HG03064 (cell line): ENCODE results near the gene BLNK.

Experiments used
- ATAC-seq: cut with Tn5 transposase; IDR thresholded peaks from one replicate; pipeline ENCODE4 v1.9.1; 2021; ENCODE audit warnings: low read depth; ENCODE audit not compliant: unreplicated experiment

BLNK gene

DNA sequence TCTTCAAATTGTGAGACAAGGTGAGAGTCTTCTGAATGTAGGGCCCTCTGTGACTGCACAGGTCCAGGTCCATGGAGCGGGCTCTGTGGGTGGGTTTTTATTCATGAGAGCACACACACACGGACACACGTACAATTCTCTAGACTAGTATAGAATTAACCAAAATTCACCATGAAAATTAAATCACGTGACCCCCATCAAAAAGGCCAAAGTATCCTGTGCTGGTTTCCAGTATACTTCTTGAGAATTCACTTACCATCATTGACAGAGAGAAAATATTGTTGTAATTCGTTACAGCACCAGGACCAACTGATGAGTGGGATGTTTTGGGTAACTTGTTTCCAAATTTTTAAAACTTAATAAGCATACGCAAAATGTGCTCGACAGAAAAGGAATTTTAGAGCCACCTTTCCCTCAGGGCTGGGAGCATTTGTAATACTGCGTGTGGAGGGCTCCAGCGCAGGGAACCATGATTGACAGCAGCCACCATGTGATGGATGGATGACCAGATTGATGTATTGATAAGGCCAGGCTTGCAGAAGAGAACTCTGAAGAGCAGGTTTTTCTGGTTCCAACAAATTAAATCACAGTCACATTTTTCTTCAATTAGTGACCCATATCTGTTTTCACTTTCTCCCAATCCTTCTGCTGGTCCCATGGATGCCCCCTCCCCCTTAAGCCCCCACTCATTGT lies 18.0 kb upstream of the BLNK start:
- no peak for ATAC-seq

DNA sequence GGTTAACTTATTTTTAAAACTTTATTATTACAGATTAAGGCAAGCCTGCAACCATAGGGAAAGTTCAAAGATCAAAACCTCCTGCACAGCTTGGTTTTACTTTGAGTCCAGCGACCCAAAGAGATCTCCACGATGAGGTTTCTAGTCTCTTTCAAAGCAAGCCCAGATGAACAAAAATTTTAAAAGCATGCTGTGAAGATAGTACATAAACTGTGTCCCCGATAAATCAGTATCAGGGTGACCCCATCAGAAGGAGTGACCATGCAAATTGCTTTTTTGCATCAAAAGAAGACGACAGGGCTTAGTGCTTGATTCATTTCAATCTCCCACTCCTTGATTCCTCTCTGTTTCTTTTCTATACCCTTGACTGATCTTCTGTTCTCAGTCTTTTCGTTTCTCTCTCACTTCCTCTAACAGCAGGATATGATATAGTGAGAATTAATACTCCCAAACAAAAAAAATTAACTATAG lies 16.8 kb upstream of the BLNK start:
- peak; percentile 51 for ATAC-seq

DNA sequence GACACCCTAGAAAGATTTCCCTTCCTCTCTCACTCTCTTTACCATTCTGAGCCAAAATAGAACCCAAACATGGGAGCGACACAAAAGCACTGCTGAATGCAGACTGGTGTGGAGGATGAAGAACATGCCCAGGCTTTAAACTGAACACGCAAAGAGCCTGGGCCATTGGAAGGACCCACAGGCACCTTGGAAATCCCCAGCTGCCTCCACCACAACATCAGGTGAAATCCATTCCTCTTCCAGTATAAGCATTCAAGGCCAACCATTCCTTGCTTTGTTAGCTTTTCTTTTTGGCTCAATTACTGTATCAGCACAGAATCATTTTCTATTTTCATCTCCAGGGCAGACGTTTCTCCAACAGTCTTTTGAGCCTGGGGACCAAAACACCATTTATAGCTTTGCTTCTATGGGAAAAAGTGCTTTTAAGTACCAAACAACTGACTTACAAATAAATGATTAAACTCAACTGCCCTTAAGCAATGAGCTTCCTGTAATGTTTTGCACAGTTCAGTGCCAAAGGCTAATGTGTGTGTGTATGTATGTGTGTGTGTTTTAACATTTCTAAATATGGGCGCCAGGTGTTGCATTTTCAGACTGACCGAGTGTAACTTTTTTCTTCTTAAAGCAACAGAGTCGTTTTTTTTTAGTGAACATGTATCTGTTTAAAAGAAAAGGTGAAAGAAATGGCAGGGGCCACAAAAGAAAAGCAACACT lies 16.2 kb upstream of the BLNK start:
- peak; percentile 62 for ATAC-seq

DNA sequence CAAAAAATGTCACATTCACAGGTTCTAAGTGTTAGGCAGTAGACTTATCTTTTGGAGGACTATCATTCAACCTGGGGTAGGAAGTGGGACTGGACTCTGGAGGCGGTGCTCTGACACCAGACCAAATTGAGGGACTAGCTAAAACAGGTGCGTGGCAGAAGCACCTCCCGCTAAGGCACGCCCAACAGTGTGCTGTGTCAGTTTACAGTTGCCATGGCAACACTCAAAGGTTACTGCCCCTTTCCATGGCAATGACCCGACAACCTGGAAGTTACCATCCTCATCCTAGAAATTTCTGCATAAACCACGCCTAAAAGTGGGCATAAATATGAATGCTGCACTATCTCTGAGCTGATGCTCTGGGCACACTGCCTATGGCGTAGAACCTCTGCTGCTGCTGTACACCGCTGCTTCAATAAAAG lies 14.0 kb upstream of the BLNK start:
- ATAC-seq: no peak

DNA sequence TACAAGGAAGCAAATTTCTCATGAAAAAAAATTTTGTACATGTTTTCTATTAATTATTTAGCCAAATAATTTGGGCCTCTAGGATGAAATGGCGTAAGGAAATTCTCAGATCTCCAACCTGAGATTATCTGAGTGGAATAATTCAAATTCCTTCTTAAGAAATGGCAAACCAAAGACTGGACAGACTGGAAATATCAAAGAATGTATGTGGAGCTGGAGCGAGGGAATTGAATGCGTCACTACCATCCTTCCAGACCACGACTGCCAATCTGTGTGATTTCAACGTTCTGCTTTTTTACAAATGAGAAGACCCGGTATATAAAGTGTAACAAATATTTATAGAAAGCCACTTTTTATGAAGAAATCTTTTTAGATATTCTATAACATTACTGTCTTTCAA lies 12.4 kb upstream of the BLNK start:
- ATAC-seq: no peak

DNA sequence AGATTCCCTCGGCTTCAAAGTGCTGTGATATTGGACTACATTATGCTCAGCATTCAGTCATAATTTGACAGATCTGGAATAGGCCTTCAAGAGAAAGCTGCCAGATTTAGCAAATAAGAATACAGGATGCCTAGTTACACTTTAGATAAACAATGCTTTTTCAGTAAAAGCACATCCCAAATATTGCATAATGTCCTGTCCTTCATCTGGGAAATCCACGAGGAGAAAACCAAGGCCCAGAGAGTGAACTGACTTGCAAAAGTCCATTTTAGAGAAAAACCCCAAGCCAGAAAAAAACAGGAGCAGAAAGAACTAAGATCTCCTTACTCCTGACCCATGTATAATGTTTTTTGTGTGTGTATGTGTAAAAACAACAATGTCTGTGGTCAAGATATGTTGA lies 12.0 kb upstream of the BLNK start:
- ATAC-seq: no peak

DNA sequence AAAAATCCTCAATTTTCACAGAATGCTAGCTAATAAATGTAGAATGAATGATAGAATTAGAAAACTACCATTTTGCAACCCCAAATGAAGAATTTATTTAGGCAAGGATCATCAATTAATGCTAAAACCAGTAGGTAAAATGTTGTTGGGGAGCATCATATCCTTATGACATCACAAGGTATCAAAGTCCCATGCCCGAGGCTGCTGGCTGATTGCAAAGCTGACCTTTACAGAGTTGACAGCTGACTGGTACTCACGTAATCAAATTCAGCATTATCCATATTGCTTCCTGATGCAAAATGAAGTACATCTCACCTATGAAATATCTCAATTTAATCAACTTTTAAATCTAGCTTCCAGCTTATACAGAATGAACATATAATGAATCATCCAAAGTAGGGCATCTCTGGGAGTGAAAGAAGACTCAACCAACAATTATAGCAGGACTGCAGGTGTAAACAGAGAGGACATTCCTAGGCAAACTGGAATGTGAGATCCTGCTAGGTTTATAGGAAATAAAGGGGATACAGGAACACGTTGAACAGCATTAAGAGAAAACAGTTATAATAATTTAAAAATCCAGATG lies 10.2 kb upstream of the BLNK start:
- ATAC-seq: no peak

DNA sequence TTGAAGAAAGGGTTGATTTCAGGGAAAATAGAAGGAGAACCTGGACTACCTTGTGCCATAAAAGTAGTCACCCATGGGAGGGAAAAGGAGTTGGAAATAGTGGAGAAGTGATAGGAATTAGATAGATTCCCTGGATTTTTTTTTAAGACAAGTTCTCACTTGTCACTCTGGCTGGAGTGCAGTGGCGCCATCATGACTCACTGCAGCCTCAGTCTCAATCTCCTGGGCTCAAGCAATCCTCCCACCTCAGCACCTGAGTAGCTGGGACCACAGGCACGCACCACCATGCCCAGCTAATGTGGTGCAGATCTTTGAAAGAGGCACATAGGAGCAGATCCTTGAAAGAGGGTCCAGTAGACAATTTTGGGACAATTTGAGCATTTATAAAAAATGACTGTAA lies 9.5 kb upstream of the BLNK start:
- ATAC-seq: no peak

DNA sequence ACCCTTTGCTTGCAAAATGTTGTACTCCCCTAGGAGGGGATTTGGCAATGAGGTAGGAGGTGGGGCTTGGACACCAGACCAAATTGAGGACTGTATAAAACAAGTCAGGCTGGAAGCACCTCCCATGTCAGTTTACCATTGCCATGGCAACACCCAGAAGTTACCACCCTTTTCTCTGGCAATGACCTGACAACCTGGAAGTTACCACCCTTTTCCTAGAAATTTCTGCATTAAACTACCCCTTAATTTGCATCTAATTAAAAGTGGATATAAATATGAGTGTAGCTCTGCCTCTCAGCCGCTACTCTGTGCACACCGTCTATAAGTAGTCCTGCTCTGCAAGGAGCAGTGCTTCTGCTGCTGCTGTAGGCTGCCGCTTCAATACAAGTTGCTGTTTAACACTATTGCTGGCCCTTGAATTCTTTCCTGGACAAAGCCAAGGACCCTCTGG lies 7.8 kb upstream of the BLNK start:
- ATAC-seq: no peak

DNA sequence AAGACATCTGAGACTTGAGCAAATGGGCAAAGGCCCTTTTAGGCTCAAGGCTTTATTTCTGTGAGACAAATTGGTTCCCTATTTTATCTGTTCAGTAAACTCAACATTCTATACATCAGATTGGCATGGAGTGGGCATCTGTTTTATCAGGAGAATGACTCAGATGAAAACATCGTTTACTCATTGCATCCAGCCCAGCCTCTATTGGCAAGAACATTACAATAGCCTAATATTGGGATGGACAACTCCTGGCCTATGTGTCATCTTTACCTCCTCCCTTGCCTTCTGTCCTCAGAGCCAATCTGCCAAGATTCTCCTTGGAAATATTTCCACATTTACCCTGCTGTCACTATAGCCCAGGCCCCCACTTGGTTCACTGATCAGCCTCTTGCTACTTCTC lies 5.5 kb upstream of the BLNK start:
- ATAC-seq: no peak

DNA sequence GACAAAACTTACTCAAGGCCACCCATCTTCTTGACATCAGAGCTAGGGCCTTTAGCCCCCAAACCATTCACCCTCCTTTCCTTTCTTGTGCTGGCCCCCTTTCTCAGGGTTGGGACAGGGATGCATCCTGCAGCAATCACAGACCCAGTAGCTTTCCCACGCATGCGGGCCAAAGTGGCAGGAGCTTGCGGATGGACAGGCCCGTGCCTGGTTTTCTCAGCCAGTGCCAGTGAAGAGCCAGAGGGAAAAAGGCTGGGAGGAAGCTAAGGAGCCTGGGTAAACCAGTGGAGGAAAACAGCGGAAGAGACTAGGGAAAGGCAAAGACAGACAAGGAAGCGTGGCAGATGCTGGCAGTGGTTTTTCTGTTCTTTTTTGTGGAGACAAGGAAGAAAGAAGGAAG lies 5.1 kb upstream of the BLNK start:
- no peak for ATAC-seq

DNA sequence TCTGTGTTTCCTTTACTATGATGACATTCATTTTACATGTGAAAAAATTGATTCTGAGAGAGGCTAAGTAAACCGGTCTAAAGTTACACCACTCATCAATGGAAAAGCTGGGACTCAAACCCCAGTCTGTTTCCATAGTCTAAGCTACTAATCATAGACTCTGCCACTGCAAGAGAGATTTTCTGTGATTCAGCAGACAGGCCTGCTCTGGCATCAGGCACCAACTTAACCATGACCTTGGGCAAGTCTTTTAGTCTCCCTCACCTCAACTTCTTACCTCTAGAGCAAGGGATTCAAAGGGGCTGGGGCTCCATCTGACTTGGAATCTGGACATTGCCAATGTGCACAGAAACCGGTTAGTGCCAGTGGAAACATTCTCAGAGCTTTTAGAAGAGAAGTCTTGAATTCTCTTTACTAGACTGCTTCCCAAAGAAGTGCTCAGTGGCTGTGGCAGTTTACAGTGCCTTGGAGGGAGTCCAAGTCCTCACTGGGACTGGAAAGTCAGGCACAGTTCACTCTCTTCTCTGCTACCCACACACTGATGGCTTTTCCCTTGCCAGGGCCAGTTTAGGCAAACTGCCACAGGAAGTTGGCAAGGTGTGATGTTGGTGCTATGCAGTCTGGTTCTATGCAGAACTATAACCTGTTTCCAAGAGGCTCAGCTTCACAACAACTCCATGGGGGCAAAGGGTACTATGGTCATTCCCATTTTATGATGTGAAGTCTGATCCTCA lies 4.5 kb upstream of the BLNK start:
- ATAC-seq: no peak

DNA sequence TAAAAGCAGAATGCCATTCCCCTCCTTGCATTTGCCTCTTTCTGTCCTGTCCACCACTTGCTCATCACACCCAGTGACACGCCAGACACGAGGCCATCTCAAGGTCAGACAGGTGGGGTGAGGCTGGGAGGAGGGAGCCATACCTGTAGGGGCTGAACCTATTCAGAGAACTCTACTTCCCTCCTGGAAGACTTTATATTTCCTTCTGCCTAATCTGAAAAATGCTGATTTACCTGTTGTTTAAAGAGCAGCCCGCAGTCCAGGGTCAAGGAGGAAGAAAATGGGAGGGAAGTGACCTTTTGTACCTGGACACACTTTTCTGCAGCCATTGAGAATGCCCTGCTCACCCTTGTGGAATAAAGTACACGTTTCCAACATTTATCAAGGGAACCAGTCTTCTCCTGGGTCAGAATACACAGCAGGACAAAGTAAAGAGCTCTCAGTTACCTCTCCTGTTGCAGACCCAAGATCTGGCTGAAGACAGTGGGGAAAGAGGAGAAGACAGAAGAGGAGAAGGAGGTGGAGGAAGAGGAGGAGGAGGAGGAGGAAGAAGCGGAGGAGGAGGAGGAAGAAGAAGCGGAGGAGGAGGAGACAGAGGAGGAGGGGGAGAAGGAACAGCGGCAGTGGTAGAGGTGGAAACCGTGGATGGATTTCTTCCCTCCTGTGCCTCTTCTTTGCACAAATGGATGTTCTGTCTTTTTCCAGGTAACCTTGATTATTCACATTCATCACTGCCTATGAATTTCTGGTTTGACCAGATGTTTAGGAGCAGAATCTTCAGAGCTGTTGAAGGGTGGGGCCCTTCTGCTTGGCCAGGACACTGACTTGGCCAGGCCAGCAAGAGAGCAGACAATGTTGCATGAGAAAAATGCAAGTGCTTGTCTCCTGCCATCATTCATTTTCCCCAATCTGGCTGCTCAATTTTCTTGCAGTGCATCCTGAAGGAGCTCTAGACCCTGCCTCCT lies 1.2 kb upstream of the BLNK start:
- no peak for ATAC-seq

DNA sequence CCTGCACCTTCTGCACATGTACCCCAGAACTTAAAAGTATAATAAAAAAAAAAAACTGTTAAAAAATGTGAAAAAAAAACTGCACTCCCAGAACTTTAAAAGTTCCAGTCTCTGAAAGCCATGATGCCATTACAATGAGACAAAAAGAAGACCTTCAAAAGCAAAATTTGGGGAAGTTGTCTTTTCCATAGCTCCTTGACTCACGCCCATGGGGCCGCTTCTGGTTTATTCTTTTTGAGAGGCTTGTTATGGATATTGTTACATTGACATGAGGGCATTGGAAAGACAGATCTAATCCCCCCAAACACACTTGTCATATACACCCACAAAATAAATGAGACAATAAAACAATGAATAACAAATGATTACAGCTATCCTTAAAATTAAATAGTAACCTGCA lies 798 bp downstream of the BLNK start:
- no peak for ATAC-seq

DNA sequence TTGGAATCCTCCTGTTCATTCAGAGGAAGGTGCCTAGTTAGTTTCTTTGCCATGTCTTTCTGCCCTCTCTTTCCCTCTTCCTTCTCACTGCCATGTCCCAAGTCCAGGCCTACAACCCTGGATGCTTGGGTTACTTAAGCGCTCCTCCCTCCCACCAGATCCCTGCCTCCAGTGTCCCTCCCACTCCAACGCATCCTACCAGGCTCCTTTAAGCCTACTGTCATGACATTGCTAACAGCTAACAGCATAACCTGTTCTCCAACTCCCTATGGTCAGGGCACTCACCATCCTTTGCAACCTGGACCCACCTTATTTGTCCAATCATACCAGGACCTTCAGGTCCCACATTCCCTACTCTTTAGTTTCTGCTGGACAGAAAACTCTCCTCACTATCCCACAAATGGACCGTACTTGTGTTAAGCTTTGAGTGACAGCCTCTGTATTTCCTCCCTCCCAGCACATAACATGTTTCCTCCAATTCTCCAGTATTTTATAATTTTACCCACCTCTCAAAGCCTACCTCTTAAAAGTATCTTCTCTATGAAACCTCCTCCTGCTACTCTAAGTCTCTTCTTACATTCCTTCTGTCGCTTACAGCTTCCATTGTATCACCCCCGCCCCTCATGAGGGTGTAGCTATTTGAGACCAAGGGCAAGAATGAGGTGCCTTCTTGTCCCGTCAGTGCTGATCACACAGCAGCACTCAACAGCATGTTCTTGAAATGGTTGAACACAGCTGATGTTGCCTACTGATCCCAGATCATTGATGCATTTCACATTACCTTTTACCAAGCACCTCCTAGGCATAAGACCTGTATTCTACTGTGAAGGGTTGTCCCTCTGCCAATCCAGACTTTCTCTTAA lies 1.7 kb downstream of the BLNK start:
- no peak for ATAC-seq

DNA sequence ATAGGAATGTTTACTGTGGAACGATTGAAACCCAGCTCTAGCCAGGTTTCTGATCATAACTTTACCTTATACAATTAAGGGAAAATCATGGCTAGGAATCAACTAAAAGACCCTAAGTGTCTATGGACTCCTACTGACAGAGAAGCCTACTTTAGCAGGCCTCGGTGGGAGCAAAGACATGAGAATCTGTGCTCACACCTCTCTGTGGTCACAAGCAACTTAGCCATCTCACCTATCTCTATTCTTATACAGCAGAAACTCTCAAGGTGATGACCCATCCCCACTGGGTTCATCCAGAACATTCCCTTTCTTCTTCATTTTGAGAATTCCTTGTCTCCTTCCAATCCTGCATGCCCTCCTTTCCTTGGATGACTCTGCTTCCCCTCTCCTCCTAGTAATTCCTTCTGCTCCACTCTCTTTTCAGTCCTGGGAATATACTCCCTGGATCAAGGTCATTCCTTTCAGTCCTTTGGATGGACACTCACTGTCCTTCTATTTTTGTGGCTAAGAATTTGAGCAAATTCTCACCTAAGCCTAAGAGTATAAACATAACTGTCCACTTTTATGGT lies 2.9 kb downstream of the BLNK start:
- ATAC-seq: no peak

DNA sequence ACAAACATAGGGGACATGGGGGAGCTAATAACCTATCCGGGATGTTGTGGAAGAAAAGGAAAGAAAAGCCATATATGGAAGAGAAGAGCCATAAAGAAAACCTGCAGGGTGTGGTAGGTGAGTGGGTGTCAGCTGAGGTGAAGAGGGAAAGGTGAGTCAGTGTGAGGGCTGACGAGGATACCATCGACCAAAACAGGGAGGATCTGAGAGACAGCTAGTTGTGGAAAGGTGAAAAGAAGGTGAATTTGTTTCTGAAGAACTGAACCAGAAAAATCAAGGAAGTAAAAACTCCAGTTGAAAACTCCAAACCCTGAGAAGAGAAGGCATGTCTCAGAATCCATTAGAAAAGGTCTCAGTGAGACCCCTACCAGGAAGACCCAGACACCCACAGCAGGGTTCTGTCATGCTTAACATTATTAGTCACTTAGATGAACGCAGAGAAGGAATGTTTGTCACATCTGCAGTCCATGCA lies 4.1 kb downstream of the BLNK start:
- ATAC-seq: no peak

DNA sequence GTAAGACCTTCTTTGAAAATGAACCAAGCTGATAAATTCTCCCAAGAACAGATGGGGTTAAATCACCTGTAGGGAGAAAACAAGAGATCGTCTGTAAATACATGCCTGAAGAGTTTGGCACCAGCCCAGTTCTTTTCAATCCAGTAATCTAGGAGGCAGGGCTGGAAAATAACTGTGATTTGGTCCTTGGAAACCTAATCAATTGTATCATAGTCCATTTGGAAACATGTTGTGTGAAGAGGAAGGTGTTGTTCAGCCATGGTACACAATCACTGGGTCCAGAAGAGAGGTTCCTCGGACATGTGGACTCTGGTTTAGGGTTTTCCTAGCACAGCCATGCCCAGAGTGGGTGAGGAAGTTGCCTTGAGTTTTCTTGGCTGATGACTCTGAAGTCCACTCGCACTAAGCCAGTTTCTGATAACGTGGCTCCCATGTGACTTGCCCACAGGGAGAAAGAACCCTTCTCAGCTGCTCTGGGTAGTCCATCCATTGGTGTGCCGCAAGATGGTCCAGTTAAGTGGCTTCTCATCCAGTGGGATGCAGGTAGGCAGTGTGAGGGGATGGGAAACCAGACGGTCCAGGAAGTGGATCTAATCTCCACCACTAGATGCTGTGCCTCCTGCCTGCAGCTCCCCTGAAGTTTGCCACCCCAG lies 5.1 kb downstream of the BLNK start:
- ATAC-seq: no peak
